T47D (cell line): ENCODE data around the gene CHD6.

ENCODE experiments used
- DNase-seq, 2 experiments: peaks; one replicate each; pipeline versions ENCODE4 v3.0.0 to v3.0.0-alpha.2; 2011 to 2012; ENCODE audit warnings: low read depth in 1 of 2, low spot score in 1 of 2
- JUND ChIP-seq: IDR thresholded peaks from 2 replicates; pipeline ENCODE4 v1.6.1; 2012; ENCODE audit warnings: low read depth
- in situ Hi-C: cut with HindIII; loops from 2 replicates; pipeline ENCODE4 v1.10.0; 2016; ENCODE audit warnings: low sequenced_read_pairs, low pct_unique_long_range_greater_than_20kb

Gene CHD6

GRCh38 chr20:41369673-41370072, 248.5 kb downstream of the CHD6 start:
- no peak for TF ChIP-seq JUND
- in situ Hi-C loops: no loop called here
- no peak for DNase-seq

GRCh38 chr20:41367956-41368355, 250.2 kb downstream of the CHD6 start:
- no peak for DNase-seq
- in situ Hi-C loops: no loop called here
- no peak for TF ChIP-seq JUND

GRCh38 chr20:41367393-41367695, 250.8 kb downstream of the CHD6 start:
- no peak for TF ChIP-seq JUND
- in situ Hi-C loops: no loop called here
- DNase-seq: no peak

- in situ Hi-C loops: no loop called here
- TF ChIP-seq JUND: no peak
- no peak for DNase-seq
Observed at GRCh38 chr20:41366546-41367392, 251.4 kb downstream of the CHD6 start, which contains the start of gene EMILIN3. EMILIN3 (minus strand) TSS chr20:41366818; CDS start chr20:41366634, 184 bp downstream.

GRCh38 chr20:41365777-41366545, 252.2 kb downstream of the CHD6 start:
- in situ Hi-C loops: no loop called here
- no peak for DNase-seq
- TF ChIP-seq JUND: no peak

GRCh38 chr20:41364967-41365765, 253.0 kb downstream of the CHD6 start:
- TF ChIP-seq JUND: no peak
- DNase-seq: no peak
- in situ Hi-C loops: no loop called here

GRCh38 chr20:41364236-41364855, 253.8 kb downstream of the CHD6 start:
- in situ Hi-C loops: no loop called here
- DNase-seq: no peak

GRCh38 chr20:41363601-41364000, 254.6 kb downstream of the CHD6 start:
- in situ Hi-C loops: no loop called here
- TF ChIP-seq JUND: no peak
- DNase-seq: no peak

More at GRCh38 chr20:41364236-41364855, 253.8 kb downstream of the CHD6 start:
- no peak for TF ChIP-seq JUND

GRCh38 chr20:41362748-41363140, 255.4 kb downstream of the CHD6 start:
- TF ChIP-seq JUND: no peak
- in situ Hi-C loops: no loop called here
- DNase-seq: no peak

GRCh38 chr20:41361757-41362747, 256.1 kb downstream of the CHD6 start:
- TF ChIP-seq JUND: no peak
- in situ Hi-C loops: no loop called here
- no peak for DNase-seq
